SH-SY5Y (cell line): ENCODE results near the gene PBX2.

Experiments
- GATA2 ChIP-seq: IDR thresholded peaks from 2 replicates; pipeline ENCODE4 v1.6.1; 2011; ENCODE audit warnings: mild to moderate bottlenecking, low read depth, low read length
- GATA3 ChIP-seq: IDR thresholded peaks from 2 replicates; pipeline ENCODE4 v1.6.1; 2011; ENCODE audit warnings: low read depth, mild to moderate bottlenecking, low read length, moderate library complexity

PBX2 gene

GRCh38 chr6:32170294-32170693 lies 19.7 kb downstream of the PBX2 start:
- TF ChIP-seq GATA3 (no peak), GATA2 (no peak)

GRCh38 chr6:32168807-32169591 lies 21.0 kb downstream of the PBX2 start:
- no peak for TF ChIP-seq GATA3
- no peak for TF ChIP-seq GATA2

GRCh38 chr6:32168350-32168749 lies 21.7 kb downstream of the PBX2 start:
- TF ChIP-seq GATA2 (no peak), GATA3 (no peak)

GRCh38 chr6:32167761-32168262 lies 22.2 kb downstream of the PBX2 start:
- TF ChIP-seq GATA3, result no peak
- TF ChIP-seq GATA2, result no peak

- no peak for TF ChIP-seq GATA3
- TF ChIP-seq GATA2, result no peak
Measured at GRCh38 chr6:32167154-32167760, 22.7 kb downstream of the PBX2 start.

GRCh38 chr6:32166411-32167061 lies 23.5 kb downstream of the PBX2 start:
- TF ChIP-seq GATA2, result no peak
- no peak for TF ChIP-seq GATA3

- TF ChIP-seq GATA3 (no peak), GATA2 (no peak)
Measured at GRCh38 chr6:32164295-32164694, 25.7 kb downstream of the PBX2 start, which contains the start of gene EGFL8. EGFL8 (plus strand) TSS chr6:32164595; CDS start chr6:32166166, 1,571 bp downstream.

GRCh38 chr6:32163559-32164258 lies 26.3 kb downstream of the PBX2 start:
- TF ChIP-seq GATA3 (no peak), GATA2 (no peak)

GRCh38 chr6:32158052-32158451 lies 31.9 kb downstream of the PBX2 start:
- TF ChIP-seq GATA3 (no peak), GATA2 (no peak)

- TF ChIP-seq GATA3, result no peak
- TF ChIP-seq GATA2, result no peak
Measured at GRCh38 chr6:32156891-32157290, 33.1 kb downstream of the PBX2 start.

GRCh38 chr6:32154514-32155161 lies 35.4 kb downstream of the PBX2 start:
- TF ChIP-seq GATA3 (no peak), GATA2 (no peak)

- no peak for TF ChIP-seq GATA3
Measured at GRCh38 chr6:32153564-32154513, 36.2 kb downstream of the PBX2 start, which contains the start of gene PPT2. PPT2 (plus strand) TSS chr6:32154141; CDS start chr6:32154595, 454 bp downstream.
